HepG2 (cell line): Measurements from ENCODE around the gene DMBT1. TPM values are rescaled to one million over a fixed set of nuclear protein-coding genes. Genes with fewer than 3 reads are reported as not detected.

Experiments
- ATAC-seq: fragments of 200-7000 bp; cut with Tn5 transposase; 3 replicates; pipeline ENCODE4 v1.9.1; 2020; ENCODE audit warnings: mild to moderate bottlenecking, moderate library complexity
- BruUV-seq: library from RNA; stranded (reverse); fragments of 400-500 nt; replicated peaks from 2 replicates; lab custom pipeline; 2021; lab: Mats Ljungman, UMichigan
- CTCF ChIA-PET: fragments of 300-600 bp; formaldehyde crosslinking; extraction: SDS; loops from one replicate; lab custom pipeline; 2021; ENCODE audit warnings: low total read pairs, inconsistent platforms, low intra/inter-chr PET ratio; lab: Yijun Ruan, JAX
- POLR2A ChIA-PET: fragments of 350-600 bp; sonication (Branson Sonifier 250); formaldehyde crosslinking; loops from one replicate; lab custom pipeline; 2020; ENCODE audit warnings: antibody characterized with exemption, inconsistent platforms; lab: Yijun Ruan, JAX
- DNase-seq: peaks from one replicate; pipeline ENCODE4 v3.0.0-alpha.2; 2015; ENCODE audit warnings: low spot score
- FAIRE-seq: peaks from 3 replicates; lab custom pipeline; 2011; peaks lifted over from hg19 to GRCh38; lab: Jason Lieb, UNC
- H2AFZ ChIP-seq: one replicate; pipeline ENCODE4 v1.6.1; 2011; ENCODE audit warnings: low read length, inconsistent platforms
- H3K27ac ChIP-seq: fragments of 300-600 bp; 3 replicates; pipeline ENCODE4 v1.8.0; 2011; ENCODE audit warnings: mixed run types, mild to moderate bottlenecking, mixed read lengths, low read length, inconsistent platforms; ENCODE audit not compliant: insufficient read depth; ENCODE audit errors: extremely low read length
- H3K27me3 ChIP-seq, 2 experiments: fragments of 200-600 bp in 1 of 2; 2 replicates in 1 of 2; 3 replicates in 1 of 2; pipeline versions ENCODE4 v1.6.0 to v1.8.0; 2011; ENCODE audit warnings: low read length in 2 of 2, mild to moderate bottlenecking in 2 of 2, moderate library complexity in 2 of 2, inconsistent platforms in 1 of 2; ENCODE audit not compliant: insufficient read depth in 2 of 2, control insufficient read depth in 1 of 2
- H3K36me3 ChIP-seq, 2 experiments: fragments of 200-600 bp in 1 of 2; replicated peaks in 1 of 2; 2 replicates in 1 of 2; 3 replicates in 1 of 2; pipeline versions ENCODE4 v1.5.1 to v1.8.0; 2011; ENCODE audit warnings: low read length in 2 of 2, inconsistent platforms in 1 of 2; ENCODE audit not compliant: insufficient read depth in 2 of 2, control insufficient read depth in 1 of 2
- H3K4me1 ChIP-seq: 2 replicates; pipeline ENCODE4 v1.5.1; 2012; ENCODE audit warnings: low read length, inconsistent platforms; ENCODE audit not compliant: insufficient read depth
- H3K4me2 ChIP-seq: 2 replicates; pipeline ENCODE4 v1.6.0; 2011; ENCODE audit warnings: low read depth, low read length, inconsistent platforms
- H3K4me3 ChIP-seq, 3 experiments: fragments of 200-600 bp in 1 of 3; sonication (generic), shearing (Covaris generic) in 1 of 3; replicated peaks in 1 of 3; 2 replicates each; pipeline ENCODE4 v1.5.1; 2011 to 2016; ENCODE audit warnings: low read length in 3 of 3, inconsistent platforms in 2 of 3, low read depth in 2 of 3, mild to moderate bottlenecking in 2 of 3, control low read depth in 1 of 3, mixed read lengths in 1 of 3; ENCODE audit not compliant: insufficient read depth in 1 of 3
- H3K79me2 ChIP-seq: one replicate; pipeline ENCODE4 v1.6.1; 2011; ENCODE audit warnings: low read length, inconsistent platforms; ENCODE audit not compliant: insufficient read depth
- H3K9ac ChIP-seq: 2 replicates; pipeline ENCODE4 v1.6.0; 2011; ENCODE audit warnings: mild to moderate bottlenecking, low read depth, low read length, inconsistent platforms; ENCODE audit not compliant: insufficient read depth
- H3K9me3 ChIP-seq: 2 replicates; pipeline ENCODE4 v1.5.1; 2012; ENCODE audit warnings: mild to moderate bottlenecking, low read length
- H4K20me1 ChIP-seq: 2 replicates; pipeline ENCODE4 v1.6.0; 2011; ENCODE audit warnings: inconsistent platforms, mild to moderate bottlenecking, low read length, moderate library complexity; ENCODE audit not compliant: insufficient read depth
- IKZF1 ChIP-seq: fragments of 450-650 bp; IDR thresholded peaks from 2 replicates; pipeline ENCODE4 v1.7.1; 2016
- KMT2A ChIP-seq: sonication (generic); formaldehyde crosslinking; IDR thresholded peaks from 2 replicates; pipeline ENCODE4 v1.4.0; 2020; ENCODE audit warnings: missing genetic modification reagents
- MNT ChIP-seq: fragments of 450-650 bp; IDR thresholded peaks from 2 replicates; pipeline ENCODE4 v1.6.1; 2016
- NCOA1 ChIP-seq: sonication (generic); formaldehyde crosslinking; IDR thresholded peaks from 2 replicates; pipeline ENCODE4 v1.9.0; 2021; ENCODE audit warnings: missing genetic modification reagents
- SRY ChIP-seq: sonication (generic); formaldehyde crosslinking; IDR thresholded peaks from 2 replicates; pipeline ENCODE4 v1.8.0; 2022; ENCODE audit warnings: mild to moderate bottlenecking, missing genetic modification reagents
- ZNF33B ChIP-seq: sonication (generic); formaldehyde crosslinking; IDR thresholded peaks from 2 replicates; pipeline ENCODE4 v1.5.1; 2020; ENCODE audit warnings: mild to moderate bottlenecking, missing genetic modification reagents
- WGBS: methylation state at CpG from one replicate; pipeline ENCODE4 v1.1.6; 2017; ENCODE audit warnings: low lambda C conversion rate; 5-methylcytosine and 5-hydroxymethylcytosine counted together
- in situ Hi-C: cut with HindIII; loops from 2 replicates; pipeline ENCODE4 v1.10.0; 2017; ENCODE audit warnings: low pct_unique_long_range_greater_than_20kb; ENCODE audit not compliant: extremely low pct_ligation_motif_present
- intact Hi-C: fragments of 100-400 bp; cut with micrococcal nuclease; formaldehyde crosslinking; loops from one replicate; pipeline ENCODE4 v1.10.0; 2022; ENCODE audit not compliant: unreplicated experiment
- polyA plus RNA-seq, 8 experiments: library from polyadenylated mRNA; depleted of rRNA in 3 of 8; stranded (reverse) in 7 of 8; unstranded in 1 of 8; fragments of >200 nt; fragmentation: Illumina TruSeq in 4 of 8; extraction: Trizol in 4 of 8; gene quantifications; 2 replicates each; pipeline versions ENCODE4 v1.2.1 to v1.2.3, GENCODE V29; 2011 to 2016; ENCODE audit warnings: low read depth in 4 of 8, missing spikeins in 1 of 8, mixed read lengths in 1 of 8; ENCODE audit not compliant: insufficient read depth in 1 of 8
- total RNA-seq, 5 experiments: library from RNA; depleted of rRNA; stranded (reverse); fragments of >200 nt; fragmentation: Illumina TruSeq; extraction: Trizol; gene quantifications; 2 replicates each; pipeline ENCODE4 v1.2.3, GENCODE V29; 2016; ENCODE audit warnings: low read depth in 1 of 5
- TF ChIP-seq, protein P1 (sequence below): IDR thresholded peaks from 2 replicates; pipeline ENCODE4 v1.6.1; 2016; ENCODE audit warnings: control low read depth

Gene DMBT1
- total and polyA plus RNA-seq, 2 of the 13 experiments (the other 11 are each of a cell fraction or from before 2014, with no cell fraction given): not detected

GRCh38 chr10:122519144-122519543, 41.4 kb upstream of the DMBT1 start:
- Histone ChIP-seq H3K79me2 (no peaks in the 10 kb centered on the region), H4K20me1 (no peaks in the 10 kb centered on the region), H3K4me3 (no peak overlapping the region), H3K27ac (no peak overlapping the region), H3K4me2 (no peak overlapping the region), H3K36me3 (no peaks in the 10 kb centered on the region), H3K27me3 (peaks cover 4 to 39% of the 10 kb centered on the region in 2 experiments; a peak in 3 of 5 replicates), H2AFZ (no peak overlapping the region), H3K9ac (no peak overlapping the region), H3K4me1 (no peaks in the 10 kb centered on the region), H3K9me3 (no peaks in the 10 kb centered on the region)
- intact Hi-C loops (no loop called here), in situ Hi-C loops (no loop called here)
- ATAC-seq (peak; percentile 81), FAIRE-seq (no peak), DNase-seq (no peak)
- 12% methylated on average over 7 of the region's 7 CpGs for WGBS
- ChIA-PET POLR2A (no interaction called here), CTCF (no interaction called here)
- no TSS peak for BruUV-seq
- TF ChIP-seq IKZF1 (no peak), NCOA1 (CRISPR knock-in tag) (no peak), KMT2A (CRISPR knock-in tag) (no peak), SRY (CRISPR knock-in tag) (no peak)
- TF ChIP-seq, protein P1, sequence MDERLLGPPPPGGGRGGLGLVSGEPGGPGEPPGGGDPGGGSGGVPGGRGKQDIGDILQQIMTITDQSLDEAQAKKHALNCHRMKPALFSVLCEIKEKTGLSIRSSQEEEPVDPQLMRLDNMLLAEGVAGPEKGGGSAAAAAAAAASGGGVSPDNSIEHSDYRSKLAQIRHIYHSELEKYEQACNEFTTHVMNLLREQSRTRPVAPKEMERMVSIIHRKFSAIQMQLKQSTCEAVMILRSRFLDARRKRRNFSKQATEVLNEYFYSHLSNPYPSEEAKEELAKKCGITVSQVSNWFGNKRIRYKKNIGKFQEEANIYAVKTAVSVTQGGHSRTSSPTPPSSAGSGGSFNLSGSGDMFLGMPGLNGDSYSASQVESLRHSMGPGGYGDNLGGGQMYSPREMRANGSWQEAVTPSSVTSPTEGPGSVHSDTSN (CRISPR knock-in tag): peak; percentile 76

DNA sequence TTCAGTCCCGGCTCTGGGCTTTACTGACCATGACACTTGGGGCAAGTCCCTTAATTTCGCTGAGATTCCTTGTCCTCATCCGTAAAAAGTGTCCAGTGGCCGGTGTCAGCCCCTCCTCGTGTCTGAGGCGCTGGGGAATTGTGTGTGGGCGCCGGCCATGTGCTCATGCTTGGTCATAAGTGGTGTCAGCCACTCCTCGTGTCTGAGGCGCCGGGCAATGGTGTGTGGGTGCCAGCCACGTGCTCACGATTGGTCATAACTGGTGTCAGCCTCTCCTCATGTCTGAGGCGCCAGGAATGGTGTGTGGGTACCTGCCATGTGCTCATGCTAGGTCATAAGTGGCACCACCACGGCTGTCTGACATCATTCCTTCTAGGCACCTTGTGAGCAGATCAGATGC, 40.7 kb upstream of the DMBT1 start:
- no peaks in the 10 kb centered on the region for H3K9me3 ChIP-seq
- no peak overlapping the region for H3K27ac ChIP-seq
- no peak overlapping the region for H3K4me2 ChIP-seq
- no peak for DNase-seq
- H3K9ac ChIP-seq: no peak overlapping the region
- no peak for ATAC-seq
- H3K36me3 ChIP-seq: no peaks in the 10 kb centered on the region
- CTCF ChIA-PET: no interaction called here
- POLR2A ChIA-PET: no interaction called here
- TF ChIP-seq MNT (peak; percentile 88), ZNF33B (CRISPR knock-in tag) (no peak)
- no peaks in the 10 kb centered on the region for H3K79me2 ChIP-seq
- no TSS peak for BruUV-seq
- H4K20me1 ChIP-seq: no peaks in the 10 kb centered on the region
- H2AFZ ChIP-seq: no peak overlapping the region
- no peaks in the 10 kb centered on the region for H3K4me1 ChIP-seq
- 32% methylated on average over 8 of the region's 15 CpGs for WGBS
- in situ Hi-C loops (no loop called here), intact Hi-C loops (no loop called here)
- no peak overlapping the region for H3K4me3 ChIP-seq
- peaks cover 4 to 33% of the 10 kb centered on the region in 2 experiments; a peak in 3 of 5 replicates for H3K27me3 ChIP-seq
- FAIRE-seq: no peak
